Caco-2 (cell line): ENCODE results near the gene RNU4-1. TPM values are rescaled to one million over a fixed set of nuclear protein-coding genes. Genes with fewer than 3 reads are reported as not detected.
"Not testable (repeated sequence)": the region's sequence is repeated elsewhere in the genome, so short reads cannot be mapped to it uniquely, and the experiment has no call there.

Source experiments
- BruUV-seq: library from RNA; stranded (reverse); fragments of 400-500 nt; replicated peaks from 2 replicates; lab custom pipeline; 2021; lab: Mats Ljungman, UMichigan
- CTCF ChIA-PET: fragments of 300-600 bp; sonication (Branson Sonifier 250); formaldehyde crosslinking; loops from one replicate; lab custom pipeline; 2022; ENCODE audit warnings: antibody characterized with exemption; lab: Charles Lee
- POLR2A ChIA-PET: fragments of 300-600 bp; sonication (Branson Sonifier 250); formaldehyde crosslinking; loops from one replicate; lab custom pipeline; 2022; ENCODE audit warnings: antibody characterized with exemption; lab: Charles Lee
- DNase-seq, 2 experiments: peaks; one replicate each; pipeline versions ENCODE4 v3.0.0 to v3.0.0-alpha.2; 2020 to 2022
- H3K27me3 ChIP-seq: replicated peaks from 2 replicates; pipeline ENCODE4 v1.6.0; 2011; ENCODE audit warnings: low read length; ENCODE audit not compliant: control insufficient read depth, insufficient read depth
- H3K36me3 ChIP-seq: 2 replicates; pipeline ENCODE4 v1.5.1; 2011; ENCODE audit warnings: low read length; ENCODE audit not compliant: control insufficient read depth, insufficient read depth
- H3K4me1 ChIP-seq: fragments of 250-450 bp; sonication (Bioruptor Pico); 2 replicates; pipeline ENCODE4 v1.5.1; 2020; ENCODE audit warnings: mild to moderate bottlenecking
- H3K4me3 ChIP-seq: 2 replicates; pipeline ENCODE4 v1.5.1; 2011; ENCODE audit warnings: low read depth, mild to moderate bottlenecking, control low read depth, low read length
- H3K9me3 ChIP-seq: fragments of 250-450 bp; sonication (Bioruptor Pico); 2 replicates; pipeline ENCODE4 v1.5.1; 2020; ENCODE audit warnings: mild to moderate bottlenecking, moderate library complexity
- H3K27ac Mint-ChIP-seq: one replicate; pipeline ENCODE4 v1.8.0; 2022; ENCODE audit warnings: mixed read lengths; ENCODE audit not compliant: unreplicated experiment
- H3K27me3 Mint-ChIP-seq: one replicate; pipeline ENCODE4 v1.8.0; 2022; ENCODE audit warnings: mixed read lengths; ENCODE audit not compliant: insufficient read depth, unreplicated experiment
- H3K36me3 Mint-ChIP-seq: one replicate; pipeline ENCODE4 v1.8.0; 2022; ENCODE audit warnings: mild to moderate bottlenecking, mixed read lengths; ENCODE audit not compliant: insufficient read depth, unreplicated experiment
- H3K4me1 Mint-ChIP-seq: one replicate; pipeline ENCODE4 v1.8.0; 2022; ENCODE audit warnings: low read depth, mixed read lengths; ENCODE audit not compliant: unreplicated experiment
- H3K4me3 Mint-ChIP-seq: one replicate; pipeline ENCODE4 v1.8.0; 2022; ENCODE audit warnings: mild to moderate bottlenecking, moderate library complexity, mixed read lengths; ENCODE audit not compliant: unreplicated experiment
- H3K9me3 Mint-ChIP-seq: one replicate; pipeline ENCODE4 v1.8.0; 2022; ENCODE audit warnings: mixed read lengths; ENCODE audit not compliant: unreplicated experiment
- intact Hi-C: fragments of 100-400 bp; cut with micrococcal nuclease; formaldehyde crosslinking; loops from one replicate; pipeline ENCODE4 v1.10.0; 2022; ENCODE audit not compliant: unreplicated experiment
- total RNA-seq: library from RNA; stranded (reverse); gene quantifications from 2 replicates; pipeline ENCODE4 v1.2.3, GENCODE V29; 2022
- TF ChIP-seq, protein P1 (sequence below), 2 experiments: fragments of 200-600 bp in 1 of 2; IDR thresholded peaks; 1 replicate in 1 of 2; 2 replicates in 1 of 2; pipeline versions ENCODE4 v1.5.1 to v1.8.0; 2011 to 2022; ENCODE audit warnings: antibody characterized with exemption in 1 of 2, control low read depth in 1 of 2, inconsistent platforms in 1 of 2, low read depth in 1 of 2, low read length in 1 of 2, mild to moderate bottlenecking in 1 of 2, moderate library complexity in 1 of 2; ENCODE audit not compliant: insufficient read depth in 1 of 2, severe bottlenecking in 1 of 2, unreplicated experiment in 1 of 2

RNU4-1 gene
- total RNA-seq, 1 experiment from 2014 or later: 3,645 TPM

DNA sequence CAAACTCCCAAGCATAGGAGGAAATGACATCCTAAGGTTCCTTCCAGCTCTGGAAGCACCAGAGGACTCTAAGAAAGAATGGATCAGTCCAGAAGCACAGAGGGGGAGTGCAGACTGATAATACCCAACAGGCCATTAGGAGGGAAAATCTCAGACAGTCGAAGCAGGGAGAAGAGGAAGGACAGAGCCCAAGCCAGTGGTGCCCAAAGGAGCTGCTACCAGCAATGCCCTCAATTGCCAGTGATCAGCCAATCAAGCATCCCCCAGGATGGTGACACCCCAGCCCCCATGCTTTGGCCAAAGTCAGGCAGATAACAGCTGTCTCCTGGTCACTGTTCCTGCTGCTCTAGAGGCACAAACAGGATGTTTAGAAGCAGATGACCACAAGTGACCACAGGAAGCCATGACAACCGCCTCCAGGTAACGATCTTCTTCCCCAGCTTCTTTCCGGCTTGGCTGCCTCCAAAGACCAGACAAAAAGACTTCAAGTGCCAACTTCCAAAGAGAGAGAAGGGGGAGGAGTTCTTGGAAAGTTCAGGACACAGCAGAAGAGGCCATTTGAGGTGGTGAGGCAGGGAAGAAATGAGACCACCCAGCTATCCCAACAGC, 43.7 kb downstream of the RNU4-1 start:
- H3K27me3 Mint-ChIP-seq: no peaks in the 10 kb centered on the region
- Histone ChIP-seq H3K4me1 (peaks cover 48% of the 10 kb centered on the region), H3K9me3 (no peaks in the 10 kb centered on the region), H3K27me3 (no peaks in the 10 kb centered on the region), H3K4me3 (no peak overlapping the region), H3K36me3 (peaks cover 1% of the 10 kb centered on the region)
- no TSS peak for BruUV-seq
- no peaks in the 10 kb centered on the region for H3K9me3 Mint-ChIP-seq
- H3K36me3 Mint-ChIP-seq: peaks cover 34% of the 10 kb centered on the region
- CTCF ChIA-PET: interaction anchor here (1.0 to 2.0 kb wide), 3 partner anchors 16 to 22 kb away, joined by 3 to 8 read pairs (median 3); partner anchors contain the start of gene PXN
- H3K4me1 Mint-ChIP-seq: peaks cover 39% of the 10 kb centered on the region
- intact Hi-C loops: loop anchor here (2.0 kb wide), 1 partner anchor 21 kb away; no protein-coding TSS in a partner anchor
- POLR2A ChIA-PET: no interaction called here
- no peak overlapping the region for H3K27ac Mint-ChIP-seq
- no peak for DNase-seq
- no peak overlapping the region for H3K4me3 Mint-ChIP-seq
- TF ChIP-seq, protein P1, sequence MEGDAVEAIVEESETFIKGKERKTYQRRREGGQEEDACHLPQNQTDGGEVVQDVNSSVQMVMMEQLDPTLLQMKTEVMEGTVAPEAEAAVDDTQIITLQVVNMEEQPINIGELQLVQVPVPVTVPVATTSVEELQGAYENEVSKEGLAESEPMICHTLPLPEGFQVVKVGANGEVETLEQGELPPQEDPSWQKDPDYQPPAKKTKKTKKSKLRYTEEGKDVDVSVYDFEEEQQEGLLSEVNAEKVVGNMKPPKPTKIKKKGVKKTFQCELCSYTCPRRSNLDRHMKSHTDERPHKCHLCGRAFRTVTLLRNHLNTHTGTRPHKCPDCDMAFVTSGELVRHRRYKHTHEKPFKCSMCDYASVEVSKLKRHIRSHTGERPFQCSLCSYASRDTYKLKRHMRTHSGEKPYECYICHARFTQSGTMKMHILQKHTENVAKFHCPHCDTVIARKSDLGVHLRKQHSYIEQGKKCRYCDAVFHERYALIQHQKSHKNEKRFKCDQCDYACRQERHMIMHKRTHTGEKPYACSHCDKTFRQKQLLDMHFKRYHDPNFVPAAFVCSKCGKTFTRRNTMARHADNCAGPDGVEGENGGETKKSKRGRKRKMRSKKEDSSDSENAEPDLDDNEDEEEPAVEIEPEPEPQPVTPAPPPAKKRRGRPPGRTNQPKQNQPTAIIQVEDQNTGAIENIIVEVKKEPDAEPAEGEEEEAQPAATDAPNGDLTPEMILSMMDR (IDR thresholded peaks at IDR 0.05; ENCODE audit: insufficient read depth in 1 of 2, low read depth in 1 of 2, low read length in 1 of 2, severe bottlenecking in 1 of 2, unreplicated experiment in 1 of 2): no peak

DNA sequence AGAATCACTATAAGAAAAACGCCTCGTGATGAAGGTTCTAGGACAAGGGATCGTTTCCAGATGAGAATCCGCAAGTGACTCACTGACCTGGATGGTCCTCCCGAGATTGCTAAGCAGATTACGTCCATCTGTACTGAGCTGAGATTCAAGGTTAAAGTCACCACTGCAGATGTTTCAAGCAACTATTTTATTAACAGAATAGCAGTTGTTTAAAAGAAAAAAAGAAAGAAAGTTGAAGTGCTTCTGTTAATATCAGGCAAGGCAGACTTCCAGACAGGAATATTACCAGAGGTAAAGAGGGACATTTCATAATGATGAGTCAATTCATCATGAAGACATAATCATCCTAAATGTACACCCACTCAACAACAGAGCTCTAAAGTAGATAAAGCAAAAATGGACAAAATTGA, 45.4 kb downstream of the RNU4-1 start:
- Mint-ChIP-seq H3K27ac (no peak overlapping the region), H3K27me3 (no peaks in the 10 kb centered on the region), H3K4me1 (peaks cover 46% of the 10 kb centered on the region), H3K9me3 (no peaks in the 10 kb centered on the region), H3K36me3 (peaks cover 49% of the 10 kb centered on the region), H3K4me3 (no peak overlapping the region)
- no TSS peak for BruUV-seq
- Histone ChIP-seq H3K36me3 (peaks cover 1% of the 10 kb centered on the region), H3K27me3 (no peaks in the 10 kb centered on the region), H3K4me3 (no peak overlapping the region), H3K4me1 (peaks cover 48% of the 10 kb centered on the region), H3K9me3 (no peaks in the 10 kb centered on the region)
- POLR2A ChIA-PET: no interaction called here
- CTCF ChIA-PET: interaction anchor here (0.8 to 1.7 kb wide), 4 partner anchors 9 to 20 kb away, joined by 3 to 6 read pairs (median 3); no protein-coding TSS in a partner anchor
- intact Hi-C loops: loop anchor here (2.0 kb wide), 1 partner anchor 19 kb away; no protein-coding TSS in a partner anchor
- no peak for DNase-seq
- TF ChIP-seq, protein P1 (IDR thresholded peaks at IDR 0.05; ENCODE audit: insufficient read depth in 1 of 2, low read depth in 1 of 2, low read length in 1 of 2, severe bottlenecking in 1 of 2, unreplicated experiment in 1 of 2): no peak

GRCh38 chr12:120247183-120247582, 45.9 kb downstream of the RNU4-1 start:
- Mint-ChIP-seq H3K4me1 (peaks cover 46% of the 10 kb centered on the region), H3K9me3 (no peaks in the 10 kb centered on the region)

DNA sequence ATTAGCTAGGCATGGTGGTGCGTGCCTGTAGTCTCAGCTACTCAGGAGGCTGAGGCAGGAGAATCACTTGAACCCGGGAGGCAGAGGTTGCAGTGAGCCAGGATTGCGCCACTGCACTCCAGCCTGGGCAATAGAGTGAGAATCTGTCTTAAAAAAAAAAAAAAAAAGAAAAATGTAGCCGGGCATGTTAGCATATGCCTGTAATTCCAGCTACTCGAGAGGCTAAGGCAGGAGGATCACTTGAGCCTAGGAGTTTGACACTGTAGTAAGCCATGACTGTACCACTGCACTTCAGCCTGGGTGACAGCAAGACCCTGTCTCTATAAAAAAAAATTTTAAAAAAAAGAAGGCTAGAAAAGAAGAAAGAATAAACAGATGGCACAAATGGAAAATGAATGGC, 46.3 kb downstream of the RNU4-1 start:
- peaks cover 43% of the 10 kb centered on the region for H3K4me1 ChIP-seq
- intact Hi-C loops, H3K4me3 Mint-ChIP-seq, BruUV-seq, H3K4me3 ChIP-seq, H3K9me3 ChIP-seq, H3K36me3 ChIP-seq, H3K9me3 Mint-ChIP-seq, H3K27me3 ChIP-seq, H3K27ac Mint-ChIP-seq, DNase-seq, H3K27me3 Mint-ChIP-seq: not testable (repeated sequence)
- POLR2A ChIA-PET: interaction anchor here (0.8 to 1.0 kb wide), 2 partner anchors 19 to 45 kb away, joined by 3 to 4 read pairs; no protein-coding TSS in a partner anchor
- H3K4me1 Mint-ChIP-seq: peaks cover 50% of the 10 kb centered on the region
- H3K36me3 Mint-ChIP-seq: peaks cover 45% of the 10 kb centered on the region
- CTCF ChIA-PET: interaction anchor here (0.9 kb wide), 1 partner anchor 19 kb away, joined by 3 read pairs; no protein-coding TSS in a partner anchor

More at GRCh38 chr12:120247183-120247582, 45.9 kb downstream of the RNU4-1 start:
- intact Hi-C loops: no loop called here
- H3K27me3 ChIP-seq: no peaks in the 10 kb centered on the region
- ChIA-PET POLR2A (interaction anchor here (0.8 kb wide), 1 partner anchor 19 kb away, joined by 3 read pairs; no protein-coding TSS in a partner anchor), CTCF (interaction anchor here (0.9 to 1.7 kb wide), 3 partner anchors 9 to 19 kb away, joined by 3 to 6 read pairs (median 3); no protein-coding TSS in a partner anchor)
- DNase-seq: no peak
- Mint-ChIP-seq H3K27me3 (no peaks in the 10 kb centered on the region), H3K36me3 (peaks cover 49% of the 10 kb centered on the region), H3K27ac (no peak overlapping the region), H3K4me3 (no peak overlapping the region)
- no TSS peak for BruUV-seq
- H3K4me3 ChIP-seq: no peak overlapping the region
- TF ChIP-seq, protein P1 (IDR thresholded peaks at IDR 0.05; ENCODE audit: insufficient read depth in 1 of 2, low read depth in 1 of 2, low read length in 1 of 2, severe bottlenecking in 1 of 2, unreplicated experiment in 1 of 2): no peak
- no peaks in the 10 kb centered on the region for H3K9me3 ChIP-seq
- peaks cover 47% of the 10 kb centered on the region for H3K4me1 ChIP-seq
- peaks cover 1% of the 10 kb centered on the region for H3K36me3 ChIP-seq
